BLaER1 (cell line): ENCODE measurements around the gene GNAS.
"Not testable (repeated sequence)": the region's sequence is repeated elsewhere in the genome, so short reads cannot be mapped to it uniquely, and the experiment has no call there.

Experiments used
- H3K27ac ChIP-seq: shearing (Covaris generic); formaldehyde crosslinking; 2 replicates; pipeline ENCODE4 v1.8.1; 2022
- H3K27me3 ChIP-seq: shearing (Covaris generic); formaldehyde crosslinking; 2 replicates; pipeline ENCODE4 v1.8.1; 2022
- H3K36me3 ChIP-seq: shearing (Covaris generic); formaldehyde crosslinking; 2 replicates; pipeline ENCODE4 v1.8.1; 2022
- H3K4me1 ChIP-seq: shearing (Covaris generic); formaldehyde crosslinking; 2 replicates; pipeline ENCODE4 v1.8.1; 2022
- H3K4me2 ChIP-seq: shearing (Covaris generic); formaldehyde crosslinking; 2 replicates; pipeline ENCODE4 v1.8.1; 2022
- H3K4me3 ChIP-seq: shearing (Covaris generic); formaldehyde crosslinking; 2 replicates; pipeline ENCODE4 v1.8.1; 2022
- H3K9ac ChIP-seq: shearing (Covaris generic); formaldehyde crosslinking; 2 replicates; pipeline ENCODE4 v1.8.1; 2022
- H3K9me3 ChIP-seq: shearing (Covaris generic); formaldehyde crosslinking; 2 replicates; pipeline ENCODE4 v1.8.1; 2022
- H4K20me1 ChIP-seq: shearing (Covaris generic); formaldehyde crosslinking; 2 replicates; pipeline ENCODE4 v1.8.1; 2022
- Cebpa-rat ChIP-seq: shearing (Covaris generic); IDR thresholded peaks from 2 replicates; pipeline ENCODE4 v1.8.1; 2022

Gene GNAS

GRCh38 chr20:58930496-58930895 is 78.0 kb downstream of the GNAS start:
- H3K9ac ChIP-seq: no peak overlapping the region
- H3K4me1 ChIP-seq: peaks cover 22% of the 10 kb centered on the region
- H3K4me2 ChIP-seq: no peak overlapping the region
- no peaks in the 10 kb centered on the region for H3K36me3 ChIP-seq
- no peak overlapping the region for H3K27ac ChIP-seq
- no peaks in the 10 kb centered on the region for H3K27me3 ChIP-seq
- TF ChIP-seq Cebpa-rat: no peak
- H3K9me3 ChIP-seq: no peaks in the 10 kb centered on the region
- H4K20me1 ChIP-seq: no peaks in the 10 kb centered on the region
- H3K4me3 ChIP-seq: no peak overlapping the region

- Histone ChIP-seq H3K36me3 (no peaks in the 10 kb centered on the region), H3K27me3 (no peaks in the 10 kb centered on the region), H3K4me1 (peaks cover 6% of the 10 kb centered on the region; the same call in 1 of the 2 replicates)
Observed at GRCh38 chr20:58932170-58932569, 79.7 kb downstream of the GNAS start.

GRCh38 chr20:58938078-58938477 is 85.6 kb downstream of the GNAS start:
- Histone ChIP-seq H3K27ac (no peak overlapping the region), H3K27me3 (no peaks in the 10 kb centered on the region), H3K4me1 (0 out of 2 replicates have a peak, but pooled peaks cover 7% of the 10 kb centered on the region), H4K20me1 (no peaks in the 10 kb centered on the region), H3K4me3 (no peak overlapping the region), H3K9ac (no peak overlapping the region), H3K4me2 (0 out of 2 replicates have a peak overlapping the region, but pooled peaks have one; percentile 10), H3K36me3 (no peaks in the 10 kb centered on the region), H3K9me3 (peaks cover 10% of the 10 kb centered on the region)
- no peak for TF ChIP-seq Cebpa-rat

More at GRCh38 chr20:58932170-58932569, 79.7 kb downstream of the GNAS start:
- H3K9me3 ChIP-seq: peaks cover 10% of the 10 kb centered on the region
- H3K27ac ChIP-seq: no peak overlapping the region
- H3K9ac ChIP-seq: no peak overlapping the region
- H3K4me3 ChIP-seq: no peak overlapping the region
- no peak overlapping the region for H3K4me2 ChIP-seq
- no peaks in the 10 kb centered on the region for H4K20me1 ChIP-seq
- TF ChIP-seq Cebpa-rat: no peak

GRCh38 chr20:58938541-58938940 is 86.0 kb downstream of the GNAS start:
- H3K4me1 ChIP-seq: 0 out of 2 replicates have a peak, but pooled peaks cover 7% of the 10 kb centered on the region
- H3K9me3 ChIP-seq: peaks cover 10% of the 10 kb centered on the region
- TF ChIP-seq Cebpa-rat: no peak
- no peaks in the 10 kb centered on the region for H4K20me1 ChIP-seq
- no peak overlapping the region for H3K9ac ChIP-seq
- 0 out of 2 replicates have a peak overlapping the region, but pooled peaks have one; percentile 10 for H3K4me2 ChIP-seq
- H3K36me3 ChIP-seq: no peaks in the 10 kb centered on the region
- H3K27ac ChIP-seq: no peak overlapping the region
- no peaks in the 10 kb centered on the region for H3K27me3 ChIP-seq
- H3K4me3 ChIP-seq: no peak overlapping the region

GRCh38 chr20:58941471-58941870 is 89.0 kb downstream of the GNAS start:
- no peaks in the 10 kb centered on the region for H4K20me1 ChIP-seq
- TF ChIP-seq Cebpa-rat: no peak
- no peak overlapping the region for H3K9ac ChIP-seq
- peaks cover 6% of the 10 kb centered on the region for H3K9me3 ChIP-seq
- H3K27me3 ChIP-seq: no peaks in the 10 kb centered on the region
- no peak overlapping the region for H3K4me3 ChIP-seq
- H3K27ac ChIP-seq: no peak overlapping the region
- H3K4me1 ChIP-seq: 0 out of 2 replicates have a peak, but pooled peaks cover 7% of the 10 kb centered on the region
- H3K36me3 ChIP-seq: no peaks in the 10 kb centered on the region
- no peak overlapping the region for H3K4me2 ChIP-seq

GRCh38 chr20:58942549-58942948 is 90.0 kb downstream of the GNAS start:
- no peak for TF ChIP-seq Cebpa-rat

GRCh38 chr20:58944610-58945009 is 92.1 kb downstream of the GNAS start:
- Histone ChIP-seq H4K20me1 (no peaks in the 10 kb centered on the region), H3K4me3 (no peak overlapping the region), H3K4me2 (no peak overlapping the region), H3K9me3 (no peaks in the 10 kb centered on the region), H3K36me3 (no peaks in the 10 kb centered on the region), H3K27ac (no peak overlapping the region), H3K27me3 (no peaks in the 10 kb centered on the region), H3K4me1 (no peaks in the 10 kb centered on the region), H3K9ac (no peak overlapping the region)
- TF ChIP-seq Cebpa-rat: no peak

More at GRCh38 chr20:58942549-58942948, 90.0 kb downstream of the GNAS start:
- Histone ChIP-seq H3K36me3 (no peaks in the 10 kb centered on the region), H4K20me1 (no peaks in the 10 kb centered on the region), H3K27ac (no peak overlapping the region), H3K4me2 (no peak overlapping the region), H3K27me3 (no peaks in the 10 kb centered on the region), H3K4me3 (no peak overlapping the region), H3K9ac (no peak overlapping the region), H3K9me3 (no peaks in the 10 kb centered on the region), H3K4me1 (0 out of 2 replicates have a peak, but pooled peaks cover 7% of the 10 kb centered on the region)

GRCh38 chr20:58945965-58946631 is 93.6 kb downstream of the GNAS start:
- Histone ChIP-seq H3K4me2 (no peak overlapping the region), H3K36me3 (no peaks in the 10 kb centered on the region), H3K9ac (no peak overlapping the region), H4K20me1 (no peaks in the 10 kb centered on the region), H3K27me3 (no peaks in the 10 kb centered on the region), H3K9me3 (no peaks in the 10 kb centered on the region), H3K4me1 (no peaks in the 10 kb centered on the region), H3K4me3 (no peak overlapping the region), H3K27ac (no peak overlapping the region)
- no peak for TF ChIP-seq Cebpa-rat

- H3K9me3 ChIP-seq, H3K4me3 ChIP-seq, H3K4me1 ChIP-seq, H4K20me1 ChIP-seq, H3K36me3 ChIP-seq, H3K9ac ChIP-seq, H3K27me3 ChIP-seq, H3K27ac ChIP-seq, H3K4me2 ChIP-seq: not testable (repeated sequence)
Observed at GRCh38 chr20:58947797-58948388, 95.4 kb downstream of the GNAS start.

- no peaks in the 10 kb centered on the region for H3K27me3 ChIP-seq
- H3K36me3 ChIP-seq: no peaks in the 10 kb centered on the region
- peaks cover 10% of the 10 kb centered on the region; the same call in 1 of the 2 replicates for H3K9me3 ChIP-seq
- no peak overlapping the region for H3K9ac ChIP-seq
- no peak for TF ChIP-seq Cebpa-rat
- H4K20me1 ChIP-seq: no peaks in the 10 kb centered on the region
- no peaks in the 10 kb centered on the region for H3K4me1 ChIP-seq
- H3K27ac ChIP-seq: no peak overlapping the region
- no peak overlapping the region for H3K4me2 ChIP-seq
- no peak overlapping the region for H3K4me3 ChIP-seq
Observed at GRCh38 chr20:58950603-58951002, 98.1 kb downstream of the GNAS start.
